ENCODE results near the gene SLC8A2.
"Not testable (repeated sequence)": the region's sequence is repeated elsewhere in the genome, so short reads cannot be mapped to it uniquely, and the experiment has no call there.

Gene SLC8A2

DNA sequence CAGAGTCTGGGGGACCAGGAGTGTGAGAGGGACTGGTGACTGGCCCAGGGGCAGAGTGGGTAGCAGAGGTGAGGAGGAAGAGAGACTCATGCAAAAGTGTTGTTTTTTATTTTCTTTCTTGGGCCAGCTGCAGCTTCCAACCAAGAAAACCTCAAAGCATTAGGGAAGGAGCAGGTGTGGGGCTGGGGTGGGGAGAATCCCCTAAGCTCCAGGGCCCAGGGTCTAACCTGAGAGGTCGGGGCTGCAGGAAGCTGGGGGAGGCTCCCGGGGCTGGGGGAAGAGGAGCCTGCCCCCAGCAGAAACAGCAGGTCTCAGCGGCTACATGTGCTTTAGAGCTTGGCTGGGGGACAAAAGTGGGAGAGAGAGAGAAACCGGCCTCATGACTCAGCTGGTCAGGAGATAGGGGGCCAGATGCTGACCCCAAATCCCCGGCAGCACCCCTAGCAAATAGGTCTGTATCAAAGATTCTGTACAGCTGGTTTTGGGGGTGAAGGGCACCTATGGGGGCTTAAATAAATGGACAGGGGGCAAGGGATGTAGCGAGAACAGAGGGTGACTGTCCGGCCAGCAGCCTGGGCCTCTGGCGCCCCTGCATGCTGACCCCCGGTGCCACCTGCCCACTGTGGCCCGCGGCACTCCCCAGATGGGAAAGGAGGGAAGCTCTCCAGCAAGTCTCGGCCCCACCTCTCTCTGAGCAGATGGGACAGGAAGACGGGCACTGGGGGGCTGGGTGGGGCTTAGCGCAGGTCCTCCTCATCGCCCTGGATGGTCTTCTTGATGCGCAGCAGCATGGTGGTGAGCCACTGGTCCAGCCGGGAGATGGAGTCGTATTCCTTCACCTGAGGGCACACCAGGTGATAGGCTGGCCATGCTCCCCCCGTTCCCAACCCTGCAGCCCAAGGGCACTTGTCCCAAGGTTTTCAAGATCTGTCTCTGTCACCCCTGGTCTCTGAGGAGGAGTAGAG is 16.1 kb upstream of the SLC8A2 start:
- FAIRE-seq = no peak

DNA sequence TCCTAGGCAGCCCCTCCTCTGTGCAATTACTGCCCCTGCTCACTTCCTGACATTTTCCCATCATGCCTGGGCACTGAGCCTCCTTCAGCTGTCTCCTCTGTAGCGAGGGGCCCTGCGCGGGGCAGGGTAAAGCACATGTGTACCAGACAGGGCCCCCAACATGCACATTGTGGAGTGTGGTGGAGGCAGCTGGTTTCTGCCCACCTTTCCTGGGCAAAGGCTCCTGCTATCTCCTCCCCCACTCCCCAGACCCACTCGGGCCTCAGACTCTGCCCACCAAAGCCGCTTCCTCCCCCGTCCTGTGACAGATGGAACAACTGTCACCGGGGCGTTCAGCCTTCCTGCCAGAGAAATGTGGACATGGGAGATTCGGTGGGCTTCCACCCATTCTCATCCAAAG is 15.2 kb upstream of the SLC8A2 start:
- no peak for FAIRE-seq

DNA sequence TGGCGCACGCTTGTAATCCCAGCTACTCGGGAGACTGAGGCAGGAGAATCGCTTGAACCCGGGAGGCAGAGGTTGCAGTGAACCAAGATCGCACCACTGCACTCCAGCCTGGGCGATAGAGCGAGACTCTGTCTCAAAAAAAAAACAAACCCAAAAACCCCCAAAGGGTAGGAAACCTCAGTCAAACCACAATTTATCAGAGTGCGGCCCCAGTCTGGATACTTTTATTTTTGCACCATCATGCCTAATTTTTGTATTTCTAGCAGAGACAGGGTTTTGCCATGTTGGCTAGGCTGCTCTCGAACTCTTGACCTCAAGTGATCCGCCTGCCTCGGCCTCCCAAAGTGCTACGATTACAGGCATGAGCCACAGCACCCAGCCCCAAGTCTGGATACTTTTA is 14.5 kb upstream of the SLC8A2 start:
- not testable (repeated sequence) for FAIRE-seq

DNA sequence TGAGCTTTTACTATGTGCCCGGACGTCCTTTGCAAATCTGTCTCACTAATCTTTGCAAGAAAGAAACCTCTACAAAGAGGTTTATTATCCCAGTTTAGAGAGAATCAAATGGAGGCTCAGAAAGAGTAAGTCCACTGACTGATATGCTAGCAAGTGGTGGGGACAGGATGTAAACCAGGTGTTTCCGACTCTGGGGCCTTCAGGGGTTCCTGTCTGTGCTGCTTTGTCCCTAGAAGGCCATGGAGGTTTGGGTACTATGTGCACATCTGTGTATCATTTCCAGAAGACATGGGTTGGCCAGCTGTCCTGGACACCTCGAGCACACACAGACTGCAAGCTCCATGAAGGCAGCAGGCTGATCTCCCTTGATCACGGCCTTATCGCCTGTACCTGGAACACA is 13.5 kb upstream of the SLC8A2 start:
- FAIRE-seq = no peak

DNA sequence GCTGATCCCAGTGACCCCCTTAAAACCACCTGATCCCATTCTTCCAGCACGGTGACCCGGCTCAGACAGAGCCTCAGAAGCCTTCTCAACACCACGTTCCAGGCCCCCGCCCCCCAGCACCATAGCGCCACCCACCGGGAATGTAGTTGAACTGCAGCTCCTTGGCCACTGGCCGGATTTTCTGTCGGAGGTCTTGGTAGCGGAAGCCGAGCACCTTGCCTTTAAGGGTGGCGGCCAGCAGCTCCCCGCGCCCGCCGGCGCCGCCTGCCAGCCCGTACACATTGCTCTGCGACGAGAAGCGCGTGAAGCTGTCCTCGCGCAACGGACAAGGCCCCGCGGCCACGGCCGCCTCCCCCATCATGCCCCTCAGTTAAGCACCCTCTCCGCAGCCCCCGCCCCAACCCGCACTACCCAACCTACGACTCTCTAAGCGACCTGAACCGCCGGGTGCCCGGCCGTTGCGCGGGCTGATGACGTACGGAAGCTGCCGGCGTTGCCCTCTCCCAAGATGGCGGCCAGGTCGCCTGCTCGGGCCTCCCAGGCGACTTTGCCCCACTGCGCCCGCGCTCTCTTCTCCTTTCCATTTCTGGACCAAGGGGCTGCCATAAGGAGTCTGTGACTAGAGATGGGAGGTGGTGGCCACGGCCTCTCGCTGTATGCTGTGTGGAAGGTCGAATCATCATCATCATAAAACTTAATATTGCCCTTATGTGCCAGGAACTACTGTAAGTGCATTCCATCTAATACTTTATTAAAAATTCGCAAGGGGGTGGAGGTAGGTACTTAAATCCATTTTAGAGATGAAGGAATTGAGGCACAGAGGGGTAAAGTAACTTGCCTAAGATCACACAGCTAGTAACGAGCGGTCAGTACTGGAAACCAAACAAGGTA is 12.4 kb upstream of the SLC8A2 start, which contains the start of gene KPTN:
Gene KPTN, minus strand, starts transcription at position 420 of the 891 bp plus-strand sequence. Its CDS starts 59 bp downstream, at position 361.
- no peak for FAIRE-seq

DNA sequence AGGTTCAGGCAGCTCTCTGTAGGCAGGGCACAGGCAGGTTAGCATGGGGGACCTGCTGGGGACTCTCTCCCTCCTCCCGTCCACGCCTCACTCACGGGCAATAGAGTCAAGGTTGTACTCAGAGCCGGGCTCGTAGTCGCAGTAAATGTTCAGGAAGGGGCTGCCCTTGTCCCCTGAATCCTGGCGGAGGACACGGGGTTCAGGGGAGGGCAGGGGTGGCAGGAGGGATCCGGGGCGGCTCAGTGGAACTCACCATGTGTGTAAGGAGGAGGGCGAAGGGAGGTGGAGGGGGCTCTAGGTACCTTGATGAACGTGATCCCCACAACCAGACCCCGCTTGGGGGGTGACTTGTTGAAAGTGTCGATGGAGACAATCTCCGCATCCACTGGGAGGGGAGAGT is 11.5 kb upstream of the SLC8A2 start:
- no peak for FAIRE-seq

DNA sequence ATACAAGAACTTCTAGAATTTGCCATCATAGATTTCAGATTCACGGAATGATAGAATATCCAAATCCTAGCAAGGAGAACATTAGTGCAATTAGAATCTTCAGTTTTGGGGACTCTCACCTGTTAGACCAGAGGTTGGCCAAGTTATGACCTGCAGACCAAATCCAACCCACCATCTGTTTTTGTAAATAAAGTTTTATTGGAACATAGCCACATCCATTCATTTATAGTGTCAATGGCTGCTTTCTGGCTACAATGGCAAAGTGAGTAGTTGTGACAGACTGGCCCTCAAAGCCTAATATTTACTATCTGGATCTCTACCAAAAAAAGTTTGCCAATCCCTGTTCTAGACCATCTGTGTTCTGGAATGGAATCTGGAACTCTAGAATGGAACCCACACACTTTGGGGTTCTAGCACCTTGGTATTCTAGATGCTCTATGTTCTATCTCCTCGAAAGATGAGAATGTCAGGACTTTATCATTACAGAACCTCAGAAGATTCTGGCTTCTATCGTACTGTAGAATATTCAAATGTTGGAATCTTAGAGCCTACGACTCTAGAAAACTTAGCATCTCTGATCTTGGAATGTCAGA is 9.9 kb upstream of the SLC8A2 start:
- FAIRE-seq = no peak

DNA sequence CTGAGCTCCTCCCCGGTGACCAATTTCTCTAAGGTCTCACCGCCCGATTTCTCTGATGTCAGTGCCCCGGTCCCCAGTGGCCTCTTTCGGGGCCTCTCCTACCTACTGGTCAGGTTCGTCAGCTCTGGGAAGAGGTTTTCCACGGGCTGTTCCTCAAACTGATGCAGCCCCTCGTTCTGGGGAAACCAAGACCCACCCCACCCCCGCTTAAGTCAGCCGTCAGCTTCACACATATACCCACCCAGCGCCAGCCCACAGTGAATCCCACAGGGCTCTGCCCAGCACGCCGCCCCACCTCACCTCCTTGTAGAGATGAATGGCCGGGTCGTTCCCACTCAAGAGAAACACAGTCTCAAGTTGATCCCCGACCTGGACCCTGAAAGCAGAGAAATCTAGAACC is 9.0 kb upstream of the SLC8A2 start:
- no peak for FAIRE-seq

DNA sequence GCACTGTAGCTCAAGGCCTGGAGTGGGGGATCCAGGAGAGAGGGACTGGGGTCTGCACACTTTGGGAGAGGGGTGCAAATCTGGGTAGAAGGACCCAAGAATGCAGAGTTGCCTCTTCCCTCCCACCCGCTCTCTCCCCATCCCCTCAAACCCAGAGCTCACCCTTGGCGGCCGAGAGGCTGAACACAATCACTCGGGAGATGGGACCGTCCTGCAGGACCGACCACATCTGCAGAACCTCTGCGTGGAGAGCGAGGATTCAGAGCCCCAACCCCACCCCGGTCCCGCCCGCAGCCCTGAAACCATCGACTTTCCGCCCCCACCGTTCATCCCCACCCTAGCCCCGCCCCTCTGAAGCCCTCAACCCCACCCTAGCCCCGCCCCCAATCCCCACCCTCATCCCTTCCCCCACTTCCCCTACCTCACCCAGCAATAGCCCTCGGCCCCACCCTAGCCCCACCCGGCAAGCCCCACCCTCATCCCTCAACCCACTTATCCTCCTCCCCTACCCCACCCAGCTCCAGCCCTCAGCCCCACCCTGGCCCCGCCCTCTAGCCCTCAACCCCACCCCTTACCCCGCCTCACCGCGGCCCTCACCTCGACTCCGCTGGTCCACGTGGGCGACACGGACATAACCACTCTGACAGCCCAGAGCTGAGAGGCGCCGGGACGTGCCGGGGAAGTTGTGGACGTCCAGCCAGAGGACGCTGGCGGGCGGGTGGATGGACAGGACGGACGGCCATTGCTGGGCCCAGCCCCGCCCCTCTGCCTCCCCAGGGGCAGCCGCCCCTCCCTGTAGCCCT is 8.2 kb upstream of the SLC8A2 start:
- FAIRE-seq = no peak

DNA sequence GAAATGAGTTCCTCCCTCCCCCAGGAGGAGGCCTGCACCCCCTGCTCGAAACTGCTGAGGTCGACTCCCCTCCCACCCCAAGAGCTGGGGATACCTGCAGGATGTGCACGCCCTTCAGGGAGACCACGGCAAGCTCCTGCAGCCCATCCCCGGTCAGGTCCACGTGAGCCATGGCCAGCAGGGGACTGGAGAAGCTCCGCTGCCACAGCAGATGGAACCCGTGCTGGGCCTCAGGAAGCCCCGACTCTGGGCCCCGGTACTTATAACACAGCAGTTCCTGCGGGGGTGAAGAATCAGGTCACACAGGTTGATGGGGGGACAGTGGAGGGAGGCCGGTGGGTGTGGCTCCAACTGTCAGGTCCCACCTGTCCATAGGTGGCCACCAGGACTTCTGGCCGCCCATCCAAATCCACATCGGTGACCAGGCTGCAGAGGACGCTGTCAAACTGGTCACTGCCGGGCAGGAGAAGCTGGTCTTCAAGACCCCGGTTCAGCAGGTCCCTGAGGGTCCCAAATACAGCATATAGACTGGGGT is 4.8 kb upstream of the SLC8A2 start:
- no peak for FAIRE-seq

DNA sequence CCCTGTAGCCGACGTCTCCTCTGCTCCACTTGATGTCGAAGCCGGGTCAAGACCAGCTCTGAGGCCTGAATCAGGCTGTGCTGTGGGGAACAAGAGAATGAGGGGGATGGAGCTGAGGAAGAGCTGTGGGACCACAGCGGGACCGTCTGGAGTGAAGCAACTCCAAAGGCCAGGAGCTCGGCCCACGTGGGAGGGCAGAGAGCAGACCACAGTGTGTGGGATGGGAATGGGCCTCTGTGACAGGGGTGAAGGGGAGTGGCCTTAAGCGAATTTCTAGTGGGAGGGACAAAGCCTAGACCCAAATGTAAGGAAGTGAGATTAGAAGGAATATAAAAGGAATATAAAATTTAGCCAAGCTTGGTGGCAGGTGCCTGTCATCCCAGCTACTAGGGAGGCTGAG is 3.8 kb upstream of the SLC8A2 start:
- no peak for FAIRE-seq

DNA sequence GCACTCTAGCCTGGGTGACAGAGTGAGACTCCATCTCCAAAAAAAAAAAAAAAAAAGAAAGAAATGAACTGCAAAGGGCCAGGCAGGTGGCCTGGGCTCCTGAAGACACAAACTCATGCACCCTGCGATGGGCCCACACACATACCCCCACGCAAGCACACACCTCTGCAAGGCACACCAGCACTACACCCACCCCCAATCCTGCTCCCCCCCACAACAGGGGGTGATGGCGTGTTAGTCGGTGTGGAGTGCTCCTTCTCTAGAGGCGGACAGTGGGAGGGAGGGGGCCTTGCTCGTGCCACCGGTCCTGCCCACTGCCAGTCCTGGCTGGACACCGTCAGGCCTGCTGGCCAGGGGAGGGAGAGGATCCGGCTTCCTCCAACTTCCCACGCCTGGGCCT is 1.6 kb upstream of the SLC8A2 start:
- no peak for FAIRE-seq

DNA sequence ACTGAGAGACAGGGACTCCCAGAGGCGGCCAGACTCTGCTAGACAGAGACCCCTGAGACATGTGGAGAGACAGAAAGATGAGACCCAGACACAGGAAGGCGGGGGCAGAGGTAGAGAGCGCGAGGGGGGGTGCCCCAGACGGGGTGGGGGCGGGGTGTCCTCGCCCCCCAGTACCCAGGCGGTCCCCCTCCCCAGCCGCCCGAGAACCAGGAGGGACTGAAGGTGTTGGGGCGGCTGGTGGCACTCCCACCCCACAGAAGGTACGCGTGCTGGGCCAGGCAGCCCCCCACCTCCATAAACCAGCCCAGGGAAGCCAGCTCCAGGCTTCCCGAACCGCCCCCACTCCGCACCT is 336 bp downstream of the SLC8A2 start:
- no peak for FAIRE-seq

DNA sequence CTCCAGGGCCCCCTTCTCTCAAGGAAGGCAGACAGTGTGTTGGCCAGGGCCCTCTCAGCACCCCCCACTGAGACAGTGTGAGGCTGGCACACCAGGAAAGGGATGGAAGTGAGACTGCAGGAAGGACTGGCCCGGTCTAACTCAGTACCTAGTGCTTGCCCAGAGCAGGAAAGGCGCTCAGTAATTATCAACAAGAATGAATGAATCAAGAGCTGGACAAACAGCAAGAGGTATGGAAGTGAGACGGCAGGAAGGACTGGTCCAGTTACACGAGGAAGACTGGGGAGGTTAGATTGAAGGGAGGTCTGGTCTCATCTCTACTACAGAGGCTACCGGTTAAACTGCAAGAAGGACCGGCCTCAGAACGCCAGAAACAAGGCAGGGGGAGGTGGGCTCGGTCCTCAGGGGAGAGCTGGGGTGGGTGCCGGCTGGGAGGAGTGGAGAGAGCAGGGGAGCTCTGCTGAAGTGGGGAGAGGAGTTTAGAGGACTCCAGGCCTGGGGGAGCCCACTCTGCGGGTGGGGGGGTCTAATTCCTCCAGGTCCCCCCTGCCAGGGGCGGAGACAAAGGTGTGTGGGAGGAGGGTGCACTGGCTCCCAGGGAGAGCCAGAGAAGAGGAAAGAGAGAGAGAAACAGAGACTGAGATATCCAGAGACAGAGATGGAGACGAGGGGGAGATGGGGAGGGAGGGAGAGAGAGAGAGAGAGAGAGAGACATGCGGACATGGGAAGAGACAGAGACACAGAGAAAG is 1.1 kb downstream of the SLC8A2 start:
- no peak for FAIRE-seq

DNA sequence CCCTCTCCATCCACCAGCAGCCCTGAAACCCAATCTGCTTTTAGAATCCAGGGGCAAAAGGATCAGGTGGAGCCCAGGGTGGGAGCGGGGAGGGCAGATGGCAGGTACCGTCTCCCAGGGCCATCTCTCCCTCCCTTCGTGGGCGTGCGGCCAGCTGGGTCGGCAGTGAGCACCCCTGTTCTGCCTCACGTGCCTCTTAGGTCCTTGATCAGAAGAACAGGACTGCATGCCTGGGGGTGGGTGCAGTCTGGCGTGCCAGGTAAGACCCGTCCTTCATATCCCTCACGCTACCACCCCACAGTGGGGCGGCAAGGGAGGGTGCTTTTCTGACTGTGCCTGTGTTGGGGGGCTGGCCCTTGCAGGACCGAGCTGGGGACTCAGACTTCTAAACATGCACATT is 2.0 kb downstream of the SLC8A2 start:
- FAIRE-seq = no peak

DNA sequence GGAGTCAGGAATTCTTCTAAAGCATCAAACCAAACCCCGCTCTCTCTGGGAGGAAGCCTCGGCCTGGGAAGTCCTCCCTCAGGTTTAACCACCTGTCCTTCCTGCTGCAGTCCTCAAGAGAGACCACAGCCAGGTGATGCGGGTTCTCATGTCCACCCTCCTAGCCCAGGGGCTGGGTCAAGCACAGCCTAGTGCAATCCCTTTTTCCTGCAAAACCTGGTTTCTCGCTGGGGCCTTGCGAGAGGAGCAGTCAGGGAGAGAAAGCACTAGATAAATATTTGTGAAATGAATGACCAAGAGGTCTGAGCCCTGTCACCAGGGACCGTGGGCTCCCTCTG is 2.4 kb downstream of the SLC8A2 start:
- no peak for FAIRE-seq

DNA sequence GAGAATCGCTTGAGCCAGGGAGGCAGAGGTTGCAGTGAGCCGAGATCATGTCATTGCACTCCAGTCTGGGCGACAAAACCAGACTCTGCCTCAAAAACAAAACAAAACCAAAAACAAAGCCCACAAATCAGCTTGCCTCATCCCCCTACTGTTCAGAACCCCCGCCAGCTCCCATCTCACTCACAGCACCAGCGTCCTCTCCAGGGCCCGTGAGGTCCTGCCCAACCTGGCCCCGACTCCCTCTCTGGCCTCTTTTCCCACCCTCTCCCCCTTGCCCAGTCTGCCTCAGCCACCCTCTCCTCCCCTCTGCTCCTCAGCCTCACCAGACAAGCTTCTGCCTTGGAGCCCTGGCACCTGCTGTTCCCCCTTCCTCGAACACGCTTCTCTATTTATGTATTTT is 3.8 kb downstream of the SLC8A2 start:
- no peak for FAIRE-seq

DNA sequence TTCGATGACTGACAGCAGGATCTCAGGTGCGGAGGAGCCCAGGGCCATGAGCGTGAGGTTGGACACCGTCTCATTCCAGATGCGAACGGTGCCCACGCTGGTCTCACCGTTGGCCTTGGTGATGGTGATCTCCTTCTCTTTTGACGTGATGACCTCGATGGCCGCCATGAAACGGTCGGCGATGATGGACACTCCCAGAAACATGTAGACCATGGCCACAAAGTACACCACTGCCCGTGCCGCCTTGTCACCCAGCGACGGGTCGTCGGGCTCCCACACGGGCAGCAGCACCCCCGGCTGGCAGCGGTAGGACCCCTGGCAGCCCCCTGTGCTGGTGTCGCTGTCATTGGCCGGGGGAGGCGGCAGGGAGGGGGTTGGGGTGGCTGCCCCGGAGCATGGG is 5.7 kb downstream of the SLC8A2 start:
- FAIRE-seq = no peak

DNA sequence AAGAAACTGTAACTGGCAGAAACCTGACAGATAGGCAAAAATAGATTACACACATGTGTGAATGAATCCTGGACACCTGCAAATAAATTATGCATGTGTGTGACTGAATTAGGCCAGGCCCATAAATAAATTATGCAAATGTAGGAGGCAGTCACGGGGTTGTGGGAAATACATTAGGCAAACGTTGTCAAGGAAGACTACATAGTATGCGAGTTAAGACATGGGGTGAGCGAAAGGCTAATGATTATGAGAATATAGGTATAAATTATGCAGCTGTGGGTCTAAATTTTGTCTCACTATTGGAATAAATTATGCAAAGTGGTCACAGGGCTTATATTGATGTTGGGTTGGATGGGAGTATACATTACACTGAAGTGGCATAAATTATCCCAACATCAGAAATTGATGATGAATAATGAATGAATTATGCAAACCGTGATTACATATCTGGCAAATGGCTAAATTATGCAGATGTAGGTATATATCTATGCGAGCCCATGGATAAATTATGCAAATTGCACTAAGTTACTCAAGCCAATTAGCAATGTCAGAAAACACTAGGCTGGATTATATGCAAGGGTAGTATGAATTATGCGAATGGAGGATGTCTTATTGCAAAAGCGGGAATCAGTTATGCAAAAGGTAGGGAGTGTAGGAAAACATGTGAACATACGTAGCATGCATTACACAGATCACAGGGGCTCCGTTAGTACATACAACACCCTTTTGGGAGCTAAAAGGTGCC is 6.8 kb downstream of the SLC8A2 start:
- FAIRE-seq = no peak

DNA sequence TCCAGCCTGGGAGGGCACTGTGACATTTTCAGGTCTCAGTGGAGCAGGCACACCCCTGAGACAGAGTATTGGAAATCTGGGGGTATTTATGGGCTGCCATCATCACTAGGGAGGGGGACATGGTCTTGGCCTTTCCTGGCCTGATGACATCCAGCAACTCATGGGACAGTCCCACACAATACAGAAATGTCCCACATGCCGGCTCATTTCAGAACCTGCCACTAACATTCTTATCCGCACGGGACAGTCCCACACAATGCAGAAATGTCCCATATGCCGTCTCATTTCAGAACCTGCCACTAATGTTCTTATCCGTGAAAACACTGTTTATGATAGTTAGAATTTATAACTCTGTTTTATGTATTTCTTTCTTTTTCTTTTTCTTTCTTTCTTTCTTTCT is 9.8 kb downstream of the SLC8A2 start:
- FAIRE-seq = no peak

DNA sequence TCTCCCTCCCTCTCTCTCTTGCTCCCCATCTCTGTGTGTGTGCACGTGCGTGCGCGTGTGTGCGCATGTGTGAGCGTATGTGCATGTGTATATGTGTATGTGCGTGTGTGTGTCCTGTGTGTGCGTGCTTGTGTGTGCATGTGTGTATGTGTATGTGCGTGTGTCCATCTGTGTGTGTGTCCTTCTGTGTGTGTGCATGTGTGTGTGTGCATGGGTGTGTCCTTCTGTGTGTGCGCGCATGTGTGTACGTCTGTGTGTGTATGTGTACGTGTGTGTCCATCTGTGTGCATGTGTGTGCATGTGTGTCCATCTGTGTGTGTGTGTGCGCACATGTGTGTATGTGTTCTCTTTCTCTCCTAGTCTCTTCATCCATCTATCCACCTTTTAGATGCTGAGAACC is 12.2 kb downstream of the SLC8A2 start:
- no peak for FAIRE-seq
